Left colon (tissue), 2 donors: ENCODE data around the gene FAM120A. TPM values are rescaled to one million over a fixed set of nuclear protein-coding genes. Genes with fewer than 3 reads are reported as not detected.

Experiments
- ATAC-seq: fragments of 200-7000 bp; cut with Tn5 transposase; one replicate; pipeline ENCODE4 v1.9.1; 2020; ENCODE audit warnings: mild to moderate bottlenecking, moderate library complexity
- DNase-seq, 2 donors: peaks; one replicate each; pipeline ENCODE4 v3.0.0-alpha.2; 2020
- intact Hi-C, 2 donors: fragments of 100-400 bp; cut with DNase I in 1 of 2; cut with micrococcal nuclease in 1 of 2; formaldehyde crosslinking; loops; one replicate each; pipeline versions ENCODE4 v1.11.2 to v1.14.0; 2022; cut with DNase I, micrococcal nuclease
- total RNA-seq, 2 donors: library from RNA; stranded (reverse); fragmentation: NEBNext Ultra II Directional; extraction: Animal tissue kit (Norgen Biotek cat#: 25700); gene quantifications; one replicate each; pipeline ENCODE4 v1.2.1, GENCODE V29; 2021
- donor health status: DM: no; HTN: no; CAD: no.
- donor health status: DM: yes; HTN: yes; CAD: no.

The FAM120A gene
- total RNA-seq, 2 donors from 2014 or later, result 179 to 214 TPM

DNA sequence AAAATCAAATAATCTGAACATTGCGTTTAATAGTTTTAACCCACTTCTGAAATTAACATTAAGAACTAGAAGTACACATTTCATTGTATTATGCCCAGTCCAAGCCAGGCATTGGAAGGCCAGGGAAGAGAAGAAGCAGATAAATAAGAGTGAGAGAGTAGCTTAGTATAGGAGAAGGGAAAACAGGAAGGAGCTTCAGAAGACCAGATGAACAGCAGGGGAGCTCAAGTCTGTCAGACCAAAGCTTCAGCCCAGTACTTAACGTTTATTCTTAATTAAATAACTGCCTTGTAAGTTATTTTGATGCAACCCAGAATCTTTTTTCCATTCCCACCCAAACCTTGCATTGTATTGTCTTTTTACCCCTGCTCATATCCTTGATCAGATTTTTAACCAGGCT, 13.4 kb downstream of the FAM120A start:
- no peak for DNase-seq
- no peak for ATAC-seq
- intact Hi-C loops, result no loop called here

DNA sequence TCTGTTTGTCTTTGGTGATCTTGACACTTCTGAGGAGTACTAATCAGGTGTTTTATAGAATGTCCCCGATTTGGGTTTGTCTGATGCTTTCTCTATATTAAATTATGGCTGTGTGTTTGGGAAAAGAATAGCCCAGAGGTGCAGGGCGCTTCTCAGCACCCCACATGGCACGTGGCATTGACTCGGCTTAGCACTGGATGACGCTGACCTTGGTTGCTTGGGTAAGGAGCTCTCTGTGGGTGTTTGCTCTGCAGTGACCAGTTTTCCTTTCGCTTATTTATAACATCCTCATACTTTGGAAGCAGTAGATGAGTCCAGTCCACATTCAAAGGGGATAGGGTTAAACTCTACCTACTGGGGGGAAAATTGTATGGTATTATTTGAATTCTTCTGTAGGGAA, 14.4 kb downstream of the FAM120A start:
- intact Hi-C loops, result no loop called here
- ATAC-seq (no peak), DNase-seq (no peak)

GRCh38 chr9:93466416-93467061, 15.1 kb downstream of the FAM120A start:
- DNase-seq (no peak), ATAC-seq (no peak)
- intact Hi-C loops, result no loop called here

DNA sequence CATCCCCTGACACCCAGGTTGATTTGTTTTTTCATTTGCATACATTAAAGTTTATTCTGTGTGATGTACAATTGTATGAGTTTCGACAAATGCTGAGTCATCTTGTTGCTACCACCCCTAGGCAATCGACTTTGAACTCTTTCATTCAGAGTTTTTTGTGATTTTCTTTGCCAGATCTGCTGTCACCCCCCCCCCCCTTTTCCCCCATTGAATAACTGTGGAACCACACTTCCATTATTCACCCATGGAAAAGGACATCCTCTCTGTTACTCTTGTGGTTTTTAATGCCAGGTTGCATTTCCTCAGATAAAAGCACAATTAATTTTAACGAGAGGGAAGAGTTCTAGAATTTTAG, 15.6 kb downstream of the FAM120A start:
- intact Hi-C loops, result no loop called here
- DNase-seq (no peak), ATAC-seq (no peak)

DNA sequence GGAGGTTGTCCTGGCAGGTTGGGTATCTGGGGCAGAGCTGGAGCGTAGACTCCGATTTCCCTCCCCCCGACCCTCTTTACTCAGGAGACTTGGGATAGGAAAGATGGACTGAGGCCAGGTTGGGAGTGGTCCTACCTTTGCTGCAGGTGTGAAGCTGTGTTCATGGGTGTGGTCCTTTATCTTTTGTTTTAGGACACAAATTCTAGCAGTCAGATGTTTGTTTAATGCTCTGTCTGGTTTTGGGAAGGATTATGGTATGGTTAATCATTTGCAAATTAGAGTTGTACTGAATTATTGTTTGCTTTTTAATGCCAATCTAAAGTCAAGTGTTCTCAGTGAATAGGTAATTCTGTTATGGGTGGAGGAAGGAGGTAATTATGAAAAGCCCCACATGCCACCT, 16.0 kb downstream of the FAM120A start:
- ATAC-seq (peak; percentile 55), DNase-seq (peak; percentile 72)
- intact Hi-C loops, result no loop called here

DNA sequence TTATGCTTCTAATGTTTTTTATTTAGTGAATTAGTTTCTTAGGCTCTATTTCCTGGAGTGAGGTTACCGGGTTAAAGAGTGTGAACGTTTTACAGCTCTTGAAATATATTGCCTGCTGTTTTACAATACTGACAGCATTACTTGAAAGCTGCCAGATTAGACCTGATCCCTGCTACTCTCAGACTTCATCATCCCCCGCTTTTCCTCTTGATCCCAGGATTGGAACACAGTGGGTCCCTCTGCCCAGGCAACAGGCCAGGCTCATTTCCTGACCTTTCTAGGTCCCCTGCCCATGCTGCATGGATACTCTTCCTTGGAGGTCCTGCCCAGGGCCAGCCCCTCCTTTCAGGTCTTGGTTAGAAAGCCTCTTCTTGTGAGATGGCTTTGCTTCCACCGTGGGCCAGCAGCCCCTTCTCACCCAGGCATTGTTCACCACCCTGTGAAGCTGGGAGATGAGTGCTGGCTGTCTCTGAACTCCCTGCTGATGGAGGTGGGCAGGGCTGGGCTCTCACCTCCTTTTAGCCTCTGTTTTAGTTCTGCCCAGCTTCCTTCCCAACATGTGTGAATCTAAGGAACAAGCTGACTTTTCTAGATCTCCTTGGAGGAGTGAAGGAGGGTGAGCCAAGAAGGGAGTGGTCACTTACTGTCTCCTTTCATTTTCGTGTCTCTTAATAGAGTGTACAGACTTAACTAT, 17.4 kb downstream of the FAM120A start:
- DNase-seq (peak; percentile 34 to 45), ATAC-seq (peak; percentile 79)
- intact Hi-C loops, result no loop called here

GRCh38 chr9:93470391-93470790, 18.9 kb downstream of the FAM120A start:
- intact Hi-C loops, result no loop called here
- no peak for DNase-seq
- ATAC-seq, result no peak

- DNase-seq (no peak), ATAC-seq (no peak)
- intact Hi-C loops, result no loop called here
These were observed 19.6 kb downstream of the FAM120A start for GRCh38 chr9:93471124-93471523.

DNA sequence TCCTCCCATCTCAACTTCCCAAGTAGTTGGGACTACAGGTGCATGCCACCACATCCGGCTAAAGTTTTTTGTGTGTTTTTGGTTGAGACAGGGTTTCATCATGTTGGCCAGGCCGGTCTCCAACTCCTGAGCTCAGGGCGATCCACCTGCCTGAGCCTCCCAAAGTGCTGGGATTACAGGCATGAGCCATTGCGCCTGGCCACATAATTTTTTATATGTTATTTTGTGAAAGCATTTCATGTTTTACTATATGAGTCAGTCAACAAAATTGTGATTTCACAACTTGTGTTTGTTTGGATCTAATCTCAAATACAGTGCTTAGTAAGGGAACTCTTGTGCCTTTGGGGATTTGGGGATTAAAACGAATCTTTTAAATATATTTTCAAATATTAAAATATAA, 21.9 kb downstream of the FAM120A start:
- DNase-seq (no peak), ATAC-seq (no peak)
- intact Hi-C loops, result no loop called here

GRCh38 chr9:93475108-93475507, 23.6 kb downstream of the FAM120A start:
- ATAC-seq, result no peak
- intact Hi-C loops, result no loop called here
- no peak for DNase-seq

- intact Hi-C loops, result no loop called here
- DNase-seq (no peak), ATAC-seq (no peak)
These were observed 24.4 kb downstream of the FAM120A start for GRCh38 chr9:93475856-93476255.

- peak; percentile 77 for ATAC-seq
- intact Hi-C loops, result no loop called here
- no peak for DNase-seq
These were observed 25.4 kb downstream of the FAM120A start for GRCh38 chr9:93476924-93477323.

- intact Hi-C loops, result no loop called here
- DNase-seq, result no peak
- ATAC-seq, result peak; percentile 56
These were observed 25.9 kb downstream of the FAM120A start for GRCh38 chr9:93477397-93477796.

- intact Hi-C loops, result no loop called here
- ATAC-seq (no peak), DNase-seq (no peak)
These were observed 28.2 kb downstream of the FAM120A start for GRCh38 chr9:93479726-93480125.

- ATAC-seq, result no peak
- intact Hi-C loops, result no loop called here
- no peak for DNase-seq
These were observed 28.8 kb downstream of the FAM120A start for GRCh38 chr9:93480262-93480661.

GRCh38 chr9:93480728-93481324, 29.3 kb downstream of the FAM120A start:
- intact Hi-C loops, result no loop called here
- ATAC-seq (no peak), DNase-seq (no peak)

DNA sequence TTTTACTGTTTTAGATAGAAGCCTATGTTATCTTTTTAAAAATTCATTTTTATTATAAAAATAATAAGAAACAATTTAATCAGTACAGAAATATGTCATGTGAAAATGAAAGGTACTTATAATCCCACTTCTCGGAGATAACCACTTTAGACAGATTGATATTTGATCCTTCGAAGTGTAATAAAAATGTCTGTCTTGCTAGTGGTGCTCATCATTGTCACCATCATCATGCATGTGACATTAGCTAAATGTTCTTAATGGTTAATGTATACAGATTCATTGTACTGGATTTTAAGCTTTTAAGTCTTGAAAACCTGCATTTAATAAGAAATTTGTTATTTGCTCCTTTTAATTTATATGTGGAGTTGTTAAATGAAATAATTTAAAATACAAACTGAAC, 32.0 kb downstream of the FAM120A start:
- no peak for ATAC-seq
- DNase-seq, result no peak
- intact Hi-C loops, result no loop called here

- intact Hi-C loops, result no loop called here
- DNase-seq, result no peak
- peak; percentile 10 for ATAC-seq
These were observed 34.8 kb downstream of the FAM120A start for GRCh38 chr9:93486268-93486667.

GRCh38 chr9:93488244-93488643, 36.8 kb downstream of the FAM120A start:
- no peak for ATAC-seq
- DNase-seq, result no peak
- intact Hi-C loops, result no loop called here

DNA sequence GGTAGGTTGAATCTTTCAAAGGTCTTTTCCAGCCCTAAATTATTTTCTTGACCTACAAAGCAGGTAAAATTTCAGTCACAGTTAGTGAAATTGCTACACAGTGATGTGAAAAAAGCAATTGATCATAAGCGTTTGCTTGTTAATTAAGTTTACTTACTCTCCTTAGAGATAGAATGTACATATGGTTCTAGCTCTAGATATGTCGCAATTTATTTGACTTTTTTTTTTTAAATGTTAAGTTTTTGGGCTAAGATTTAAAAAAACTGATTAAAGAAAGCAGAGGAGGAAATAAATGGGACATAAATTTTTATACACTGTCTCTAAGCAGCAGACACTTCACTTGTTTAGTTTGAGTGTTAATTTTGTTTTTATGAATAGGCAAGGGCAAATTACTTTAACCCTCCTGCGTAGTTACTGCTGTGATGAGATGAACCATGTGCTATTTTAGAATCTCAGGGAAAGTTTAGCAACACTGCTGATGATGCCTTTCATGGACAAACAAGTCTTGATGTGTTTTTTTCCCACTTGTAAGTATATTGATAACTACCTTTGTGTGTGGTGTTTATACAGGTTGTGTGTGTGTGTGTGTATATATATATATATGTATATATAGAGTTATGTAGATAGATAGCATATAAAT, 40.2 kb downstream of the FAM120A start:
- DNase-seq (no peak), ATAC-seq (no peak)
- intact Hi-C loops, result no loop called here
